HG02852 (cell line): ENCODE results near the gene HIBADH.
"Not testable (repeated sequence)": the region's sequence is repeated elsewhere in the genome, so short reads cannot be mapped to it uniquely, and the experiment has no call there.

Experiments
- ATAC-seq: cut with Tn5 transposase; IDR thresholded peaks from one replicate; pipeline ENCODE4 v1.9.1; 2021; ENCODE audit warnings: mild to moderate bottlenecking, moderate library complexity; ENCODE audit not compliant: unreplicated experiment

Gene HIBADH

GRCh38 chr7:27639048-27639447 is 23.6 kb downstream of the HIBADH start:
- ATAC-seq = not testable (repeated sequence)

DNA sequence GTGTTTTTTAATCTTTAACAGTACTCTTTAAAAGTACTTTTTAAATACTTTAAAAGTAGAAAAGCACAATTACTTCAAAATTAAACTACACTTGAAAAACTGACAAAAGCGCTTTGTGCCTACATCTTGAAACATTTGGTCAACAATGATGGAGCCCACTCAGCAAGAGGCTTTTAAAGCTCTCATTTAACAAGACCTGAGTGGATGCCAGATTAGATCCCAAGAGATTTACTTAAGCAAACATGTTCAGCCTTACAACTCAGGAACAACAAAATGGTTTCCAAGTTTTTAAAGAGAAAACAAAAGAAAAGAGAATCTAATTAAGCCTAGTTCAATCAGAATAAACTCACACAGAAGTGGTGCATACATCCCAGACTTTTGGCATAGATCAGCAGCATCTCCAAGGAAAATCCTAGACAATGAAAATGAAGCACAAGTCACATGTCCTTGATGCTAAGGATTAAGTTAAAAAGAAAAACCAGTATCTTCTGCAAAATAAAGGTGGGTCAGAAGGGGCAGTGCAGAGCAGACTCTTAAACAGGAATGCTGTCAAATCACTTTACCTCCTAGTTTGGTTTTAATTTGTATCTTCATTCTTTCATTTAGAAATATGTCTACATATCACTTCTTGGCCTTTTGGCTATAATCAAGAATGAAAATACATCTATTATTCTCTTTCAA is 26.2 kb downstream of the HIBADH start:
- ATAC-seq = no peak

- no peak for ATAC-seq
Observed at GRCh38 chr7:27635728-27636127, 27.0 kb downstream of the HIBADH start.

DNA sequence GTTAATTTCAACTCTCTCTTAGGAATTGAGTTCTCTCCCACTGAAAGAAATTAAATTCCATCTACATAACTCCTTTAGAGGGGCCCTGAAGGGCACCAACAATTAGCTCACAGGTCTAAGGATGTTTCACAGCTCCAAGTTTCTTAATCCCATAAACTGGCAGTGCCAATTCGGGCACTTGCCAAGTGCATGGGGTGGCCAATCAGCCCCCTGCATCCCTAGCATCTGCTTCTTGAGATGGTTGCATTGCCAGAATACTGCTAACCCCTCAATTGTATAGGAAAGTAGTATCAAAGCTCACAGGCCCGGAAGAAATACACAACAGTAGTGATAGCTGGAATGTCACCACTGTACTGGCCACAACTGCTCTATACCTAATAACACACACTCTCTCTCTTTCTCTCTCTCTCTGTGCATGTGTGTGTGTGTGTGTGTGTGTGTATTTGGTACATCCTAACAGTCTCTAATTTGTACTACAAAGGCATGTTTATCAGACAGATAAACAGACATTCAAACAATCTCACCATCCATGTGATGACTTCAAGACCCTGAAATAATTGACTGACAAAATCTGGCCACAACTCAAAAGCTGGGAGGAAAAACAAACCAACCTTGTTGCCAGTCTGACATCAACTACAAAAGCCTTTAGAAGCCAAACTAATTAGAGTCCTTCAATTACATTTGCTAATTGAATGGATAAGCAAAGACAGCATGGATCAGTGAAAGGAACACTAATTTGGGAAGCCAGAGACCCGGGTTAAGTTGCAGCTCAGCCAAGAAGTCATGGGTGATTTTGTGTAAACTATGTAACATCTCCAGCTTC is 27.8 kb downstream of the HIBADH start:
- ATAC-seq = no peak

- ATAC-seq = no peak
Observed at GRCh38 chr7:27633062-27633461, 29.6 kb downstream of the HIBADH start.

- no peak for ATAC-seq
Observed at GRCh38 chr7:27631391-27631790, 31.3 kb downstream of the HIBADH start.

DNA sequence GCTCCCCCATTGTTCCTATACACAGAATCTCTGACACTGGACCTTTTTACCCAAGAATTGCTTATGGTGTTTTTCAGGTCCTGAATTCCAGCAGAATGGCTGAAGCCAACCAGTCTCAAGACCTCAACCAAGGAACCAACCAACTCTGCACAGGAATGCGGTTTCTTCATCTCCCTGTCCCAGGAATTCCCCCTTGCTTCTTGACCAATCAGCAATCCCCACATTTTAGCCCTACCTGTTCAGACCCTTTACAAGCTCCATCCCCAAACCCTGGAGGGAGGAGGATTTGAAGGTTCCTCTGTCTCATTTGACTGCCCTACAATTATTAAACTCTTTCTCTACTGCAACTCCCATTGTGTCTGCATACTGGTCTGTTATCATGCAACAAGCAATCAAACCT is 35.5 kb downstream of the HIBADH start:
- ATAC-seq = no peak

GRCh38 chr7:27619492-27619891 is 43.2 kb downstream of the HIBADH start:
- ATAC-seq = no peak

DNA sequence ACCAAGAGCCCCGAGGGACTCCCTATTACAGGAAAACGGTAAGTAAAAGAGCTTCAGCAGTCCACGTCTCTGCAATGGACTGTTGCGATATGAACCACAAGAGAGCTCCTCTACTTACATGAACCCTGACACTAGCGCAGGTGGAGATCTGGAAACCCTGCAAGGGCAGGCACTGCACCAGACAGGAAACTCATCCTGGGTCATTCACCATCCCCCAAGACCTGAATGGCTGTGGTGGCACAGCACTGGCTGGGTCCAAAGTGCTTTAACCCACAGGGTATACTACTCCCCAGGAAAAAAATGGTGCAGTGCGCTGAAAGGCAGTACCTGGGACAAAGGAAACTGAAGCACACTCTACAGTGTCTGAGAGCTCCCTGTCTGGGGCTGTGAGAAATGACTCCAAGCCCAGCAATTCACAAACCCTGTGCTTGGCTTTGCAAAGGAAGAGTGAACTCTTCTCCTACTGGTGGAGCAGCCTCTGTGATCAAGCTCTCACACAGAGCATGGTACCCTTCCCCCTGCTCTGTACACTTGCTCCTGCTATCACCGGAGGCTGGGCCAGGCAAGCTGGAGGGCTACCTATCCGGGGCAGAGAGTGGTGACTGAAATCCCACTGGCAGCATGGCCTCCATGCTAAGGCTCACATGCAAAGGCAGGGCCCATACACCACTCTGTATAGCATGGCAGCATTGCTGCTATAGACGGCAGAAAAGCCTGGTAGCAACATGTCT is 44.9 kb downstream of the HIBADH start:
- no peak for ATAC-seq

- no peak for ATAC-seq
Observed at GRCh38 chr7:27616914-27617548, 45.7 kb downstream of the HIBADH start.

GRCh38 chr7:27616186-27616491 is 46.5 kb downstream of the HIBADH start:
- ATAC-seq = no peak

DNA sequence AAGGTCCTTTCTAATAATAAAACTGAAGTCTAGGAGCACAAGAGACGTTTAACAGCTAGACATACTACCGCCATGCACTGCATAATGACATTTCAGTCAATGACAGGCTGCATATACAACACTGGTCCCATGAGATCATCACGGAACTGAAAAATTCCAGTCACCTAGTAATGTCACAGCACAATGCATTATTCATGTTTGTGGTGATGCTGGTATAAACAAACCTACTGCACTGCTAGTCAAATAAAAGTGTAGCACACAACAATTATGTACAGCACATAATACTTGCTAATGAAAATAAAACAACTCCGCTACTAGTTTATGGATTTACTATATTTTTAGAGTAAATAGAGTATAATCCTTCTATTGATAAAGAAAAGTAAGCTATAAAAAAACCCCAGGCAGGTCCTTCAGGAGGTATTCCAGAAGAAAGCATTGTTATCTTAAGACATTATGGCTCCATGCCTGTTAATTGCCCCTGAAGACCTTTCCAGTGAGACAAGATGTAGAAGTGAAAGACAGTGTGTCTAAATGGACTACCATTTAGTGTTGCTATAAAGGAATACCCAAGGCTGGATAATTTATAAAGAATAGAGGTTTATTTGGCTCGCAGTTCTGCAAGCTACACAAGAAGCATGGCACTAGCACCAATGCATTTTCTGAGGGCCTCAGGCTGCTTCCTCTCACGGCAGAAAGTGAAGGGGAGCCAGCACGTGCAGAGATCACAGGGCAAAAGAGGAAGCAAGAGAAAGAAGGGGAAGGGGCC is 47.1 kb downstream of the HIBADH start:
- no peak for ATAC-seq

- ATAC-seq = no peak
Observed at GRCh38 chr7:27614095-27614494, 48.6 kb downstream of the HIBADH start.

- no peak for ATAC-seq
Observed at GRCh38 chr7:27611059-27611458, 51.6 kb downstream of the HIBADH start.

DNA sequence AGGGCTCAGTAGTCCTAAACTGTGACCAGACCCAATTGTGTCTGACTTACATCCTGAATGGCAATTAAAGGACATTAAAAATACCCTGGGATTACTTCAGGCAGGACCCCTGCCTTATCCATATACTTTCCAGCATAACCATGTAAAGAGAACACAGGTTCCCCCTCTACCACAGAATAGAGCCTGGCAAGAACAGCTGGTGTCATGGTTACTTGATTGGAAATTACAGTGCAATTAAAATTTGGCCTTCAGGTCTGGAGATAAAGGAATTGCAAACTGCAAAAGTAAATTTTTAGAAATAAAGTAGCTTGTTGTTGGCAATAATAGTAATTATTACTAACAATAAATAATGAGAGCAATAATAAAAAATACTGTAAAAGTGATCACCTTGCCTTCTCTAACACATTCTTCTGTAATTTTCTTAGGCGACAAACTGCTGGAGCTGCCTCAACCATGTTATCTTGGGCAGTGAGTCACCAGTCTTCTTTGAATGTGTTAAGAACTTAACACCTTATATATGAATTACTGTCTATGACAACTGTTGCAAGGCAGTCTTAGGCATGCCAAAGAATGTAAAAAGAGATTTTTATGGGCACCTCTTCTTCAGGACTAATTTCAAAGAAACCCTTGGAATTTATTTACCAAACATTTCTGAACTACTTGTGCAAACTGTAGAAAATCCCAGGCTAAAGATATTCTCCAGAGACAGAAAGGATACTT is 53.7 kb downstream of the HIBADH start:
- ATAC-seq = no peak

- ATAC-seq = no peak
Observed at GRCh38 chr7:27607210-27607606, 55.5 kb downstream of the HIBADH start.

DNA sequence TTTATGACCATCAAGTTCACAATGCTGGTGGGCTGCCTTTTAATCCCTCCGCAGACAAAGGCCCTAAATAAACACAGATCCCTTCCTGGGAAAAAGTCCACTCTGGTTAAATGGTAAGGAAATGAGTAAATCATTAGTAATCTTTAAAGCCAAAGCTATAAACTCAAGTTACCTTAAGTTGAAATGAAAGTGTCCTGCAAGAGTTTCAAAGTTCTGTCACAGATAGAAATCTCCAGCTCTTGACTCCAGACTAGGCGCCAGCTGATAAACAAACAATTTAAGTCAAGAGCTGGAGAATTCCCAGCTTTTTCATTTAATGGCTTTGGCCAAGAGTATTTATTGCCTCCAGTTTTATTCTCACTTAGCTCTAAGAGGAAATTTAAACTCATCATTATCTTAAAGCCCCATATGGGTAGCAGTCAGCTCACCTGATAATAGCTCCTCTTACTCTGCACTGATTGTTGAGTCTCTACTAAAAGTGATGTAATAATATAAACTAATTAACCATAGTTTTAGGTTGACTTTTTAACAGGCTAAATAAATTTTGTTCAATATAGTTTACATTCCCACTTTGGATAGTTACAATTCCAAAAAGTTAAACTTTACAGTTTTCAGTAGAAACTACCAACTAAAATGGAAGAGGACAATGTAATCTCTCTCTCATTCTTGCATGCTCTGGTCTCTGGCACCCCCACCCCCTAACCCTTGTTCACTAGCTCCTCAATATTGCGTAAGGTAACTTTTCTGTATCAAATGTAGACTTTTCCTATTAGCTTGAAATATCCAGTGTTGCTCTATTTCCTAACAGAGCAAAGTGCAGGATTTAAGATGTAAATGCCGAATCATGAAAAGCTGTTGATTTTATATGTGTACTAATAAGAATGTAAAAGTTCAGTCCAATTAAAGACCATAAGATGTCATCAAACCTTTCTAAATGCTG is 56.1 kb downstream of the HIBADH start:
- no peak for ATAC-seq

- no peak for ATAC-seq
Observed at GRCh38 chr7:27605689-27606269, 56.9 kb downstream of the HIBADH start.

DNA sequence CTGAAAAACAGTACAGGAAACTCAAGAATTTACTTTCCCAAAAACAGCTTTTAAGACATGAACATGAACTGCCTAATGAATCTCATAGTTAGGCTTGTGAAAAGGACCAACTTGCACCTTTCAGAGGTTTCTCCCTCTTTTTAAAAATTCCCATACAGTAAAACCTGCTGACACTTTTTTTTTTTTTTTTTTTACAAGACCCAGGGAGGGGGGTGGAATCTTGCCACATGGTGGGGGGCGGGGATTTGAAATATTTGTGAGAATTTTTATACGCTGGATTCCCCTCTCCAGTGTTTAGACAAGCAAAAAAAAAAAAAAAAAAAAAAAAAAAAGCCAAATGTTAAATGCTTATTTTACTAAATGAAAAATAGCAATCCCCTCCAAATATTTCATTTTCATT is 57.4 kb downstream of the HIBADH start:
- no peak for ATAC-seq
